T-helper 2 cell (primary cell): ENCODE measurements around the gene FGF12.

Experiments used
- DNase-seq, 5 experiments: peaks; one replicate each; pipeline versions ENCODE4 v3.0.0 to v3.0.0-alpha.2; 2012 to 2022

Gene FGF12

DNA sequence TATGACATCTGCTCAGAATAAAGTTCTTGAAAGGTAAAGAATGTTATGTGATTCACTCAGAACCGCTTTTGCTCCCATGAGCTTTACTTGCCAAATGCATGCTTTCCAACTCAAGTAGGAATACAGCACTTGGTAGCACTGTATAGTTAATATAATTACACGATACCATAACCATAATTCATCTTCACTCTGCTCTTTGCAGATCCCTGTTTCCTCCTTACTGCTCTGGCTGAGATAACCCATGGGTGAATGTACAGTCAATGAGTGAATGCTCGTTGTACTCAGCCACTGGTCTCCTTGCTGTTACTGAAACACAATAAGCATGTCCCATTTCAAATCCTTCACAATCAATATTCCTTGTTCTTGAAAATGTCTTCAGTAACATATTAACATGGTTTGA, 550.0 kb downstream of the FGF12 start:
- DNase-seq = no peak

- DNase-seq = no peak
Measured at GRCh38 chr3:192174283-192174682, 553.1 kb downstream of the FGF12 start.

DNA sequence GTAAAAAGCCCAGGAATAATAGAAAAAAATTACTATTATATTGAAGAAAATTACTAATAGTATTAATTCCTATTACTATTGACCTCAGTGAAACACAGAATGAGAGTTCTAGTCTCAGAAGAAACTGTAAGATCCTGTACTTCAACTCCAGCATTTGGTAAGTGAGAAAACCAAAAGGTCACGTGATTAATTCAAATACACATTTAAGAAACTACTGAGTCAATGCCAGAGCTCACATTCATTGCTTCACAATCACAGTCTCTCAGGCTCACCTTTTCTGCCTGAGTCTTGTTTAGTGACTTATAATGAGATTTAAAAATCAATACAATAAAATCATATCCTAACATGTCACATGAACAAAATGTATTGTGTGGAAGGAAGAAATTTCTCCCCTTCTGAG, 556.1 kb downstream of the FGF12 start:
- DNase-seq = no peak

DNA sequence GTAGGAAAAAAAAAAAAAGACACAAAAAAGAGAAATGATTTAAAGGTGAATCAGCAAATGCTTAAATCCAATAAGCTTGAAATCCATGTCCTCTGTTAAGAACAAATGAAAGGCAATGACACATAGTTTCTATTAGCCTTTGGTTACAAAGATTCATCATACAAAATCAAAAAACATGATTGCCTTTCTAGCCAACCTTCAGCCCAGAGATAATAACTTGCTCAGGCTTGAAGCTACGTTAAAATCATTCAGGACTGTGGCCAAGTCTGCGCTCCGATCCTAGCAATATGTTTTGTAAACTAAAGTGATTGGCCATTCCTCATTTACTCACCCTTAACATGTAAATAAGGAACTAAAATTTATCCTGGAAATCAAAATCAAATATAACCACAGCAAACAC, 556.7 kb downstream of the FGF12 start:
- no peak for DNase-seq

- no peak for DNase-seq
Measured at GRCh38 chr3:192170031-192170430, 557.3 kb downstream of the FGF12 start.

- no peak for DNase-seq
Measured at GRCh38 chr3:192169332-192169915, 557.9 kb downstream of the FGF12 start.

DNA sequence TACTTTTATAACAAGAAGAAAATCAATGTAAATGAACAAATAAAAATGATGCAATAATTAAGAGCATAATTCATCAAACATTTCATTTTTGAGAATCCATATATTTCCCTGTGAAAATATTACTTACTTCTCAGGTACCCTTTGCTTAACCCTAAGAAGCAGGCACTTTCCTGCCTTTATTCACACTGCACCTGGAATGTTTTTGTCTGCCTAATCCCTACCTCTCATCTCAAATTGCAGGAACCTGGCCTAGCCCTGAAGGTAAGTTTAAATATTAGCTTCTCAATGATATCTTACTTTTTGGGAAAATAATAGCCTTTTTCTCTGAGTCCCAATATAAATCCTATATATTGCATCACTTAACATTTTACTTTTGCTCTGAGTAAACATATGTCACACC, 559.1 kb downstream of the FGF12 start:
- DNase-seq = no peak

DNA sequence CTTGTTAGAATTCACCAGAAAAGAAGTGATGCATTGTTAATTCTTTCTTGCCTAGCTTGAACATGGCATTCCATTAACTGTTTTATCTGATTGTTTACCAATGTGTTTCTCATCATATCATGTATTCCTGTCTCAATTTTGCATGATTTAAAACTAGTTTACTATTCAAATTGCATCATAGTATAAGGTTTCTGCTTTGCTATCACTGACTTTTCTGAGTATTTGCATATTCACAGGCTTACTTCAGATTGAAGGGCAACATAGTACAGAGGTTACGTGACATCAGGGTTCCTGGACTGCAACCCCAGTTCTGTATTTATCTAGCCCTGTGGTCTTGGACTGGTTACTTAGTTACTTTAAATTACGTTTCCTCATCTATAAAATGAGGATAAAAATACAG, 561.8 kb downstream of the FGF12 start:
- DNase-seq = no peak

DNA sequence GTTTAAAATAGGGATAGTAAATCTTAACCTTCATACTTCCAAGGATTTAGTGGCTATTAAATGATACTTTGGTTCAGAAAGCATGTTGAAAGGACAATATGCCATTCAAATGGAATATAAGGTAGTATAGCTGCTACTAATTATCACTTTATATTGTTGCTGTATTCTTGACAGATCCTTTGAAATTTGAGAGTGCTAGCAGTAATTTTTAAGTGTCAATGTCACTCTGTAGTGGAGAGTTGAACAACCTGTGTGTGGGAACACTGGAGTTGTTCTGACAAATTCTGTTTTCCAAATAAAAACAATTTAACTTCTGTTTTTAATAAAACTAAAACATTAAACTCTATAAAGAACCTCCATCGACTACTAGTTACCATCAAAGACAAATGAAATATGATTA, 565.7 kb downstream of the FGF12 start:
- no peak for DNase-seq

DNA sequence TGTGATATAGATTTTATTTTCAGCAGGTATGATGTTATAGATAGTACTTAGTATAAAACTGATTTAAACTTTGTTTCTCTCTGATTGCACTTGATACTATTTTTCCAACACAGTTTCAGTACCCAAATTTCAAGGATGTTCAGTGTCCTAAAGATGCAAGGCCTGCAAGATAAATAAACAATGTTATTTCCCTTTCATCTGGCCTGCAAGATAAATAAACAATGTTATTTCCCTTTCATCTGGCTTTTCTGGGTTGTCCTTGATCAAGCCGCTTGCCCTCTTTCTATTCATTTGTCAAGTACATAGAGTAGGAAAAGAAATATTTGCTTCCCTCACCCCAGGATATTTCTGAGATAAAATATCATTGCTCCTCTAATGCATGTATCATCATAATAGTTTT, 571.0 kb downstream of the FGF12 start:
- no peak for DNase-seq

- no peak for DNase-seq
Measured at GRCh38 chr3:192155194-192155593, 572.1 kb downstream of the FGF12 start.

- no peak for DNase-seq
Measured at GRCh38 chr3:192133271-192133670, 594.1 kb downstream of the FGF12 start.

- peak in 1 of 5 experiments; percentile 22 for DNase-seq
Measured at GRCh38 chr3:192130534-192131132, 596.7 kb downstream of the FGF12 start.

GRCh38 chr3:192129586-192129985, 597.8 kb downstream of the FGF12 start:
- DNase-seq = no peak

DNA sequence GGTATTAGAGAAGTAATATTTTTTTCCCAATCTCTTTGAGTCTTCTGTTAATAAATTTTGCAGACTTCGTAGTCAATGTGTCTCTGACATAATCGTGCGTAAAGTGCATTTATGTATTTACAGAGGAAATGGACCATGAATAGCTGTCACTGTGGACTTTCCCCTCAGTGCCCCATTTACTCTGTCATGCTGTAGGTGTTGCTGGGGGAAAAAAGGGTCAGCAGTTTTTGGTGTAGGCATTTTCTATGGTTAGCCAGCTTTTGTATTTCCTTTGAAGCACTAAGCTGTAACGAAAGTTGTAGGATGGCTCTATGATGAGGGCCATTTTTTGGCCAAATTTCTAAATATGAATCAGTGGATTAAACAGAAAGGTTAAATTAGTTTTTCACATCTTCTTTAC, 598.4 kb downstream of the FGF12 start:
- DNase-seq = no peak

DNA sequence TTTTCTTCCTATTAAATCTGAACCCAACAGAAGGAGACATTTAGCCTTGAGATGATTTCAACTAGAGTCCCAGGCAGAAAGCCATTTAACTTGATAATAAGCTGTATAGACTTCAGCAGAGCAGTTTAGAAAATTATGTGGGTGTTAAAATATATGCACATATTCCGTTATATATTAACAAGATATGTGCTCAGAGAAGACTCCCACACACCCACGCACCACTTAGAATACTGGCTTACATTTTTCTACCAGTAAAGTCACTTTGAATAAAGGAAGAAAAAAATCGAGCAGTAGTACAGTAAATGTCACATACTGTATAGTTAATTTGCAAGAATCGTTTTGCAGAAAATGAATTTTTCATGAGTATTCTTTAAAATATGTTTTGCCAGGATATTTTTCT, 599.3 kb downstream of the FGF12 start:
- no peak for DNase-seq

GRCh38 chr3:192122832-192123594, 604.3 kb downstream of the FGF12 start:
- DNase-seq = no peak

- no peak for DNase-seq
Measured at GRCh38 chr3:192121923-192122322, 605.4 kb downstream of the FGF12 start.

DNA sequence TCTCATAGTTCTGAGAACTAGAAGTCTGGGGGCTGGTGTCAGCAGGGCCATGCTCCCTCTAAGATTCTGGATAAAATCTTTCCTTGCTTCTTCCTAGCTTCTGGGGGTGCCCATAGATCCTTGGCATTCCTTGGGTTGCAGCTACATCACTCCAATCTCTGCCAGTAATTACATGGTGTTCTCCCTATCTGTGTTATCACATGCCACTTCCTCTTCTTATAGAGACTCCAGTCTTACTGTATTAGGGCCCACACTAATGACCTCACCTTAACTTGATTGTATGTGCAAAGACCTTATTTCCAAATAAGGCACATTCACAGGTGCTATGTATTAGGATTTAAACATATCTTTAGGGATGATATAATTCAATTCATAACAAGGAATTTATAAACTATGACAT, 618.5 kb downstream of the FGF12 start:
- DNase-seq = no peak

GRCh38 chr3:192106543-192106942, 620.8 kb downstream of the FGF12 start:
- no peak for DNase-seq

- no peak for DNase-seq
Measured at GRCh38 chr3:192092388-192093005, 634.8 kb downstream of the FGF12 start.

GRCh38 chr3:192091831-192092230, 635.5 kb downstream of the FGF12 start:
- DNase-seq = no peak

DNA sequence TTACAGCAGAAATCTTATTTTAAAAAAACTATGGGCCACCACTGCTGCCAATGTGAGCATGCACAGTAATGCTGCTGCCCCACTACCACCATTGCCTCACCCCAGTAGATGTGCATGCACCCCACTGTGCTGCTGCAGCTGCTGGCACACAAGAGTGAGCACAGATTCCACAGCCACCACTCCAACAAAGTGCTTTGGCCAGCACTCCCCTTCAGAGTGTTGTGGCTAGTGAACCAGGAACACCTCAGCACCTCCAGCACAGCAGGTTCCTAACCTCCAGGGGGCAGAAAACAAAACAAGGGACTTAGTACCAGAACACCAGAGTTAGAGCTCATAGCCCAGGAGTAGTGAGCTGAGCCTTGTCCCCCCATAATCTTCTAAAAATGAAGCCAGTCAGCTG, 636.8 kb downstream of the FGF12 start:
- no peak for DNase-seq
